Immature natural killer cell (primary cell): ENCODE measurements around the gene NELFE. TPM values are rescaled to one million over a fixed set of nuclear protein-coding genes. Genes with fewer than 3 reads are reported as not detected.

Experiments used
- DNase-seq, 3 donors: peaks; one replicate each; pipeline ENCODE4 v3.0.0; 2022; ENCODE audit warnings: mixed read lengths in 1 of 3
- H3K27ac Mint-ChIP-seq, 6 donors: one replicate each; pipeline ENCODE4 v1.8.0; 2020; ENCODE audit warnings: mixed read lengths in 6 of 6, mild to moderate bottlenecking in 5 of 6, inconsistent platforms in 4 of 6, moderate library complexity in 3 of 6
- H3K27me3 Mint-ChIP-seq, 3 donors: one replicate each; pipeline ENCODE4 v1.8.0; 2020 to 2021; ENCODE audit warnings: low read depth in 3 of 3, mild to moderate bottlenecking in 3 of 3, mixed read lengths in 3 of 3, moderate library complexity in 3 of 3, inconsistent platforms in 1 of 3
- H3K36me3 Mint-ChIP-seq, 3 donors: one replicate each; pipeline ENCODE4 v1.8.0; 2020; ENCODE audit warnings: mixed read lengths in 3 of 3, inconsistent platforms in 2 of 3, mild to moderate bottlenecking in 2 of 3
- H3K4me1 Mint-ChIP-seq, 2 donors: one replicate each; pipeline ENCODE4 v1.8.0; 2020; ENCODE audit warnings: inconsistent platforms in 2 of 2, mild to moderate bottlenecking in 2 of 2, mixed read lengths in 2 of 2, moderate library complexity in 1 of 2
- H3K4me3 Mint-ChIP-seq, 5 donors: one replicate each; pipeline ENCODE4 v1.8.0; 2020; ENCODE audit warnings: mild to moderate bottlenecking in 5 of 5, mixed read lengths in 5 of 5, inconsistent platforms in 3 of 5, moderate library complexity in 3 of 5
- H3K9me3 Mint-ChIP-seq, 6 donors: one replicate each; pipeline ENCODE4 v1.8.0; 2020; ENCODE audit warnings: mild to moderate bottlenecking in 6 of 6, mixed read lengths in 6 of 6, inconsistent platforms in 4 of 6, moderate library complexity in 3 of 6
- polyA plus RNA-seq, 3 donors: library from polyadenylated mRNA; unstranded; fragments of 300-500 nt; fragmentation: Illumina TruSeq; gene quantifications; one replicate each; pipeline ENCODE4 v1.2.3, GENCODE V29; 2021

Gene NELFE
- polyA plus RNA-seq, 3 donors from 2014 or later = 73.3 to 84.6 (median 76.9) TPM

- Mint-ChIP-seq H3K27ac (peak overlapping the region in 2 of 6 donors; percentile 46 to 49), H3K4me1 (peaks cover 1 to 10% of the 10 kb centered on the region in 2 donors), H3K36me3 (peaks cover 19 to 31% (median 24%) of the 10 kb centered on the region in 3 donors), H3K27me3 (peaks cover 0 to 5% (median 5%) of the 10 kb centered on the region in 3 donors), H3K4me3 (no peak overlapping the region), H3K9me3 (no peaks in the 10 kb centered on the region)
- DNase-seq = peak; percentile 27 to 30 (median 29)
Measured at GRCh38 chr6:31952140-31952805, 6.5 kb downstream of the NELFE start.

GRCh38 chr6:31949926-31950548, 8.7 kb downstream of the NELFE start:
- peaks cover 2 to 12% (median 10%) of the 10 kb centered on the region in 3 donors for H3K27me3 Mint-ChIP-seq
- no peak overlapping the region for H3K4me3 Mint-ChIP-seq
- H3K27ac Mint-ChIP-seq = peak overlapping the region in 2 of 6 donors; percentile 24 to 71
- no peaks in the 10 kb centered on the region for H3K9me3 Mint-ChIP-seq
- no peak for DNase-seq
- H3K4me1 Mint-ChIP-seq = peaks cover 0 to 6% of the 10 kb centered on the region in 2 donors
- H3K36me3 Mint-ChIP-seq = peaks cover 19 to 24% (median 22%) of the 10 kb centered on the region in 3 donors

- Mint-ChIP-seq H3K36me3 (peaks cover 9 to 13% (median 10%) of the 10 kb centered on the region in 3 donors), H3K4me1 (peaks cover 0 to 6% of the 10 kb centered on the region in 2 donors), H3K4me3 (no peak overlapping the region), H3K9me3 (no peaks in the 10 kb centered on the region), H3K27ac (no peak overlapping the region), H3K27me3 (peaks cover 2 to 15% (median 10%) of the 10 kb centered on the region in 3 donors)
- no peak for DNase-seq
Measured at GRCh38 chr6:31948753-31949413, 9.9 kb downstream of the NELFE start.

- DNase-seq = no peak
- H3K36me3 Mint-ChIP-seq = peaks cover 3 to 7% (median 4%) of the 10 kb centered on the region in 3 donors
- H3K4me1 Mint-ChIP-seq = peaks cover 0 to 4% of the 10 kb centered on the region in 2 donors
- H3K4me3 Mint-ChIP-seq = no peak overlapping the region
- peak overlapping the region in 1 of 6 donors; percentile 25 for H3K27ac Mint-ChIP-seq
- peaks cover 2 to 15% (median 10%) of the 10 kb centered on the region in 3 donors for H3K27me3 Mint-ChIP-seq
- no peaks in the 10 kb centered on the region for H3K9me3 Mint-ChIP-seq
Measured at GRCh38 chr6:31948306-31948705, 10.5 kb downstream of the NELFE start.

- Mint-ChIP-seq H3K4me3 (no peak overlapping the region), H3K27ac (peak overlapping the region in 1 of 6 donors; percentile 25), H3K4me1 (no peaks in the 10 kb centered on the region), H3K27me3 (peaks cover 2 to 15% (median 8%) of the 10 kb centered on the region in 3 donors), H3K36me3 (peaks cover 0 to 3% (median 0%) of the 10 kb centered on the region in 3 donors), H3K9me3 (no peaks in the 10 kb centered on the region)
- no peak for DNase-seq
Measured at GRCh38 chr6:31947864-31948263, 10.9 kb downstream of the NELFE start.

- no peaks in the 10 kb centered on the region for H3K4me1 Mint-ChIP-seq
- no peak overlapping the region for H3K4me3 Mint-ChIP-seq
- no peak for DNase-seq
- H3K27me3 Mint-ChIP-seq = peaks cover 2 to 17% (median 8%) of the 10 kb centered on the region in 3 donors
- no peak overlapping the region for H3K27ac Mint-ChIP-seq
- peaks cover 0 to 3% (median 0%) of the 10 kb centered on the region in 3 donors for H3K36me3 Mint-ChIP-seq
- H3K9me3 Mint-ChIP-seq = no peaks in the 10 kb centered on the region
Measured at GRCh38 chr6:31947070-31947675, 11.6 kb downstream of the NELFE start.

- no peak overlapping the region for H3K27ac Mint-ChIP-seq
- peaks cover 0 to 3% (median 0%) of the 10 kb centered on the region in 3 donors for H3K36me3 Mint-ChIP-seq
- H3K4me1 Mint-ChIP-seq = no peaks in the 10 kb centered on the region
- H3K4me3 Mint-ChIP-seq = no peak overlapping the region
- peaks cover 2 to 17% (median 8%) of the 10 kb centered on the region in 3 donors for H3K27me3 Mint-ChIP-seq
- DNase-seq = no peak
- H3K9me3 Mint-ChIP-seq = no peaks in the 10 kb centered on the region
Measured at GRCh38 chr6:31946370-31946885, 12.3 kb downstream of the NELFE start.

- DNase-seq = no peak
- peaks cover 2 to 17% (median 9%) of the 10 kb centered on the region in 3 donors for H3K27me3 Mint-ChIP-seq
- H3K9me3 Mint-ChIP-seq = no peaks in the 10 kb centered on the region
- H3K4me1 Mint-ChIP-seq = no peaks in the 10 kb centered on the region
- peaks cover 0 to 3% (median 0%) of the 10 kb centered on the region in 3 donors for H3K36me3 Mint-ChIP-seq
- no peak within 1 kb of the TSS for H3K27ac Mint-ChIP-seq
- no peak within 1 kb of the TSS for H3K4me3 Mint-ChIP-seq
Measured at GRCh38 chr6:31945507-31946369, 13.0 kb downstream of the NELFE start, which contains the start of gene CFB. CFB (plus strand) TSS chr6:31946095; CDS start chr6:31946222, 127 bp downstream.

GRCh38 chr6:31945154-31945506, 13.6 kb downstream of the NELFE start:
- Mint-ChIP-seq H3K9me3 (no peaks in the 10 kb centered on the region), H3K27ac (no peak overlapping the region)

GRCh38 chr6:31943742-31944141, 15.0 kb downstream of the NELFE start:
- DNase-seq = no peak
- H3K4me1 Mint-ChIP-seq = no peaks in the 10 kb centered on the region
- H3K27me3 Mint-ChIP-seq = peaks cover 2 to 17% (median 9%) of the 10 kb centered on the region in 3 donors
- H3K36me3 Mint-ChIP-seq = peaks cover 0 to 3% (median 0%) of the 10 kb centered on the region in 3 donors
- H3K9me3 Mint-ChIP-seq = no peaks in the 10 kb centered on the region
- H3K4me3 Mint-ChIP-seq = no peak overlapping the region
- H3K27ac Mint-ChIP-seq = no peak overlapping the region

More at GRCh38 chr6:31945154-31945506, 13.6 kb downstream of the NELFE start:
- H3K4me3 Mint-ChIP-seq = no peak overlapping the region
- DNase-seq = no peak
- peaks cover 2 to 17% (median 9%) of the 10 kb centered on the region in 3 donors for H3K27me3 Mint-ChIP-seq
- no peaks in the 10 kb centered on the region for H3K4me1 Mint-ChIP-seq
- H3K36me3 Mint-ChIP-seq = peaks cover 0 to 3% (median 0%) of the 10 kb centered on the region in 3 donors

GRCh38 chr6:31940256-31940664, 18.5 kb downstream of the NELFE start:
- peaks cover under 1 to 5% (median 4%) of the 10 kb centered on the region in 3 donors for H3K27me3 Mint-ChIP-seq
- no peak for DNase-seq
- H3K36me3 Mint-ChIP-seq = peaks cover 0 to 3% (median 0%) of the 10 kb centered on the region in 3 donors
- H3K4me3 Mint-ChIP-seq = no peak overlapping the region
- no peak overlapping the region for H3K27ac Mint-ChIP-seq
- H3K4me1 Mint-ChIP-seq = no peaks in the 10 kb centered on the region
- no peaks in the 10 kb centered on the region for H3K9me3 Mint-ChIP-seq

GRCh38 chr6:31935823-31936222, 22.9 kb downstream of the NELFE start:
- no peak for DNase-seq
- Mint-ChIP-seq H3K4me1 (no peaks in the 10 kb centered on the region), H3K27ac (no peak overlapping the region), H3K36me3 (no peaks in the 10 kb centered on the region), H3K9me3 (no peaks in the 10 kb centered on the region), H3K27me3 (peaks cover 2 to 4% (median 2%) of the 10 kb centered on the region in 3 donors), H3K4me3 (no peak overlapping the region)
